GM18858 (cell line): ENCODE data around the gene GTF2IRD1.
"Not testable (repeated sequence)": the region's sequence is repeated elsewhere in the genome, so short reads cannot be mapped to it uniquely, and the experiment has no call there.

Experiments used
- ATAC-seq: cut with Tn5 transposase; IDR thresholded peaks from one replicate; pipeline ENCODE4 v1.9.1; 2021; ENCODE audit not compliant: unreplicated experiment

Gene GTF2IRD1

GRCh38 chr7:74544706-74545469 is 91.2 kb downstream of the GTF2IRD1 start:
- ATAC-seq, result no peak

DNA sequence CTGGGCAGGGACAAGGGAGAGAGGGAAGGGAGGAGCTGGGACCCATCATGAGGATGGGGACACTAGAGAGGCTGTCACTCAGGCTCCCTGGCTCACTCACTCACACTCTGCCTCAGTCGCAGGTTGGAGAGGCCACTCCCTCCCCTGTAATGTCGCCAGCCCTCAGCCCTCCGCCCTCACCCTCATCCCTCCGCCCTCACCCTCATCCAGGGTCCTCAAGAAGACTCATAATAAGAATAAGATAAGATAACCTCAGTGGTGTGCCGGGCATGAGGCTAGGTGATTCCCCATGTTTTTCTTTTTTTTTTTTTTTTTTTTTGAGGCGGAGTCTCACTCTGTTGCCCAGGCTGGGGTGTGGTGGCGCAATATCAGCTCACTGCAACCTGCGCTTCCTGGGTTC is 92.2 kb downstream of the GTF2IRD1 start:
- ATAC-seq, result no peak

- ATAC-seq, result not testable (repeated sequence)
Observed at GRCh38 chr7:74553596-74554012, 99.9 kb downstream of the GTF2IRD1 start.

- ATAC-seq, result no peak
Observed at GRCh38 chr7:74554178-74554577, 100.5 kb downstream of the GTF2IRD1 start.

DNA sequence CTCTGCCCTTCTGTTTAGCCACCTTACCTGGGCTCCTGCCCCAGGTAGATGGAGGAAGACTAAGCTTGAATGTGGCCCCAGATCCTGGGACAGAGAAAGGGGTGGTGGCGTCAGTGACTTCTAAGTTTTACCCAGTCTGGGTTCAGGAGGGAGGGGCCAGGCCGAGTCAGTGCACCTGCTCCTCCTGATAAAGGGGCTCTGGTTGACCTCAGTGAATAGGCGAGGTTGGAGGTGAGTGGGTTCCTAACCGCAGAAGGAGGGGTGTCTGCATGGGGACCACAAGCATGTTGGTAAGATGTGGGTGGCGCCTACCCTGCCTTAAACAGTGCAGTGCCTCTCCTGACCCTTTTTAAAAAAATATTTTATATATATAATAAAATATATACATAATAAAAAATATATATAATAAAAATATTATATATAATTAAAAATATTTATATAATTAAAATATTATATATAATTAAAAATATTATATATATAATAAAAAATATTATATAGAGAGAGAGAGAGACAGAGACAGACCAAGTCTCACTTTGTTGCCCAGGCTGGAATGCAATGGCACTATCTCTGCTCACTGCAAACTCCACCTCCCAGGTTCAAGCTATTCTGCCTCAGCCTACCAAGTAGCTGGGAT is 106.5 kb downstream of the GTF2IRD1 start:
- no peak for ATAC-seq

- ATAC-seq, result no peak
Observed at GRCh38 chr7:74561898-74562613, 108.3 kb downstream of the GTF2IRD1 start.

- not testable (repeated sequence) for ATAC-seq
Observed at GRCh38 chr7:74563639-74564038, 109.9 kb downstream of the GTF2IRD1 start.

GRCh38 chr7:74567318-74567668 is 113.6 kb downstream of the GTF2IRD1 start:
- ATAC-seq, result no peak

DNA sequence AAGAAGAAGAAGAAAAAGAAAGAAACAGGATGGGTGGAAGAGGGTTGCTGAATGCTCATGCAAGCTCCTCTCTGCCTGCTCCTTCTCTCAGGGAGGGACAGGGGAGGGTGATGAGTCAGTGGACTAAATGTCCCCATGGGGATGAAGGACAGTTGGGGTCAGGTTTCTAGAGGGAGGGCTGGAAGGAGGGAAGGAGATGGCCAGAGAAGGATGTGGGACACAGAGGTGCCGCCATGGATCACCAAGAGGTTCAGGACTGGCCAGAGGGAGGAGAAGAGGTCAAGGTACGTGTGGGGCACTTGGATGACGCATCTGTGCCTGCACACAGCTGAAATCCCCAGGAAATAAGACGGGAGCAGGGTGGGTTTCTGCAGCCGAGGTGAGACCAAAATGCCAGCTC is 115.0 kb downstream of the GTF2IRD1 start:
- no peak for ATAC-seq

GRCh38 chr7:74569501-74570075 is 115.9 kb downstream of the GTF2IRD1 start:
- no peak for ATAC-seq

DNA sequence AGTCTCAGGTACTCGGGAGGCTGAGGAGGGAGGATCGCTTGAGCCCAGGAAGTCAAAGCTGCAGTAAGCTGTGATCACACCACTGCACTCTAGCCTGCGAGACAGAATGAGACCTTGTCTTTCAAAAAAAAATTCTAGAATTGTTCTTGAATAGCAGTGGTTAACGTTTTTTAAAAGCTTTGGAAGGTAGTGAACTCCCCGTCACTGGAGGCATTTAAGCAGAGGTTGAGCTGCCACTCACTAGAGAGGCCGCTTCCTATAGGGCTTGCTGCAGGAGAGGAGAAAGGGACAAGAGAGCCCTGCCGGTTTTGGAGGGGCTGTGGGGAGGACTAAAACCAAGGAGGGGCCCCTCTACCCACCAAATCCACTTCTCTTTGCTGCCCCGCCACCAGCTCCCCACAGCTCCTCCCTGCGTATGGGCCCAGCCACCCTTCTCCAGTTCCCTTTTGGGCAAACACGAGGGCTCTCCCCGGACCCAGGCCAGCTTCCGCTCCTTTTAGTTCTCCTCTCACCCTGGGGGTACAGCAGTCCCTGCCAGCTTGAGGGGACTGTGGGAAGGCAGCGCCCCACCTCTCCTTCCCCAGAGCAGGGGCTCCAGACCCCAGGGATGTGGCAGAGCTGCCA is 116.9 kb downstream of the GTF2IRD1 start:
- no peak for ATAC-seq

- ATAC-seq, result no peak
Observed at GRCh38 chr7:74572301-74572979, 118.7 kb downstream of the GTF2IRD1 start.

DNA sequence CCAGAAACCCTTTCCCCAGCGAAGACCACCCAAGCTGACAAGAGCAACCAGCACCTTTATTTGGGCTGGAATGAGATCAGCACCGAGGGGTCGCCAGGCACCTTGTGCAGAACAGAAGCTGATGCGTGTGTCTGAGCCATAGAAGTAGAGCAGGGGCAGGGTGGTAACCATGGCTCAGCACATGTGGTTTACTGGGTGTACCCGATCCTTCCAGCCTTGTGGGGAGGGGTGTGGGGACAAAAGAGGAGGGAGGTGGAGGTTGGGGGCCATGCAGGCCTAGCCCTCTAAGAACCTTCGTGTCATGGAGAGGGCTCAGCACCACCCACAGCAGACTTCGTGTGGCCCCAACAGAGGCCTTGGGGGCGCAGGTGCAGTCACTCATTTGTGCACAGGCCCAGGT is 119.8 kb downstream of the GTF2IRD1 start:
- ATAC-seq, result no peak

- no peak for ATAC-seq
Observed at GRCh38 chr7:74575083-74575784, 121.5 kb downstream of the GTF2IRD1 start.

GRCh38 chr7:74575811-74576210 is 122.1 kb downstream of the GTF2IRD1 start:
- ATAC-seq, result no peak

GRCh38 chr7:74579800-74580685 is 126.3 kb downstream of the GTF2IRD1 start:
- no peak for ATAC-seq

DNA sequence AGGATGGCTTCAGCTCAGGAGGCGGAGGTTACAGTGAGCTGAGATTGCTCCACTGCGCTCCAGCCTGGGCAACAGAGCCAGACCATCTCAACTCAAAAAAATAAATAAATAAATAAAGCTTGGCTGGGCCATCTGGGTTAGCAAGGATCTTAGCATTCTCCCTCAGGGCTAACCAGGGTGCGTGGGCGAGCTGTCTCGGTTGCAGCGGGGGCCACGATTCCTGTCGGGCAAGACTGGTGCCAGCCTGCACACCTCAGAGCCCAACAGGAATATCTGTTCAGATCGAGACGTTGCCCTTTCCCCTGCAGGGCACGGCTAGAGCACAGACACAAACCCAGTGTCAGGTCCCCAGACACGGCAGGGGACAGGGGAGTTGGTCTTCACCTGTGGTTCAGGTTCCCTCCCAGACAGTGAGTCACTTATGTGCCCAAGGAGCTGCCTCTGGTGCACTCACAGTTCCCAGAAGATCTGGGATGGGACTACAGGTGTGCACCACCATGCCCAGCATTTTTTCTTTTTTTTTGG is 128.3 kb downstream of the GTF2IRD1 start:
- ATAC-seq, result no peak

GRCh38 chr7:74582447-74583039 is 128.8 kb downstream of the GTF2IRD1 start:
- ATAC-seq, result no peak
